GM19240 (cell line): ENCODE measurements around the gene CCDC121.
"Not testable (repeated sequence)": the region's sequence is repeated elsewhere in the genome, so short reads cannot be mapped to it uniquely, and the experiment has no call there.

Experiments
- DNase-seq: peaks from one replicate; pipeline ENCODE4 v3.0.0; 2011; ENCODE audit warnings: low spot score; ENCODE audit not compliant: insufficient read length

Gene CCDC121

DNA sequence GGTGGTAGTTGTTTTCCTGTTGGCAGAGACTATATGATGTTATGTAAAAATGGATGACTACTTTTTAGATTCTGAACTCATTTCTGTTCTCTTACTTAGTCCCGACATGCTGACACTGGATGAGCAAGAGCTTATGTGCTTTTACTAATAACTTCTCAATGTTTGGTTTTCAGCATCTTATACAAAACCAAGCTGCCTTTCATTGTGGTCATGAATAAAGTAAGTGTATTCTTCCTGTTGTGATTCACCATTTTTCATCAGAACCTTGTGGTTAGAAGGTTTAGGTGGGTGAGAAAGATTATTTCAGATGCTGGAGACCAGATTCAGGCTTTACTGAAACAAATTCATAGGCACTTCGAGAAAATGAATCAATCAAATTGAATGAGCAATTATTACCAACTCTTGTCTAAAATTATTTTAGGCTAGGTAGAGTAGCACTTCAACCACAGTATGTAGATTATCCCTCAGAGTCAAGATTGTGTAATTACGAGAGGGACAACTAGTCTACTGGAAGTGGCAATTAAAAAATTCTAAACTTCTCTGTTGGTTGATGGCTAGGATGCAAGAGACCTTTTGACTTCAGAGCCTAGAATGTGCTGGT lies 9.3 kb upstream of the CCDC121 start:
- DNase-seq: no peak

DNA sequence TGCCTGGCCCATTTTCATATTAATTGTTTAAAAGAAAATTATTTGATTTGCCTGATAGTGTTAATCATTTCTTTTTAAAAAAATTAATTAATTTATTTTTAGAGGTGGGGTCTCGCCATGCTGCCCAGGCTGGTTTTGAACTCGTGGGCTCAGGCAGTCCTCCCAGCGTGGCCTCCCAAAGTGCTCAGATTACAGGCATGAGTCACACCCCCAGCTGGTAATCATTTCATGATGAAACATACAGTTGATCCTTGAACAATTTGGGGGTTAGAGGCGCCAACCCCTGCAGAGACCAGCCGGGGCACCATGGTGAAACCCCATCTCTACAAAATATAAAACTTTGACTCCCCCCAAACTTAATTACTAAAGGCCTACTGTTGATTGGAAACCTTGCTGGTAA lies 8.0 kb upstream of the CCDC121 start:
- DNase-seq: no peak

DNA sequence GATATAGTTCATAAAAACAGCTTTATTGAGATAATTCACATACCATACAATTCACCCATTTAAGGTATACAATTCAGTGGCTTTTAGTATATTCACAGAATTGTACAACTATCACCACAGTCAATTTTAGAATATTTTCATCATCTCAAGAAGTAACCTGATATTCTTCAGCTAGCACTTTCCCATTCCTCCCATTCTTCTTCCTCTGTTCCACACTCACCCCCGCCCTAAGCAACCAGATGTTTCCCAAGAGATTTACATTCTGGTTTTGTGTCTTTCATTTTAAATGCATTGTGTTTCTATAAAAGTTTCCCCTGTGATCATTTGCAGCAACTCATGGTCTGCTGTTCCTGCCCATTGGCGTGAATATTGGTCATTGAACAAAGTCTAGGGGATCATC lies 5.5 kb upstream of the CCDC121 start:
- no peak for DNase-seq

DNA sequence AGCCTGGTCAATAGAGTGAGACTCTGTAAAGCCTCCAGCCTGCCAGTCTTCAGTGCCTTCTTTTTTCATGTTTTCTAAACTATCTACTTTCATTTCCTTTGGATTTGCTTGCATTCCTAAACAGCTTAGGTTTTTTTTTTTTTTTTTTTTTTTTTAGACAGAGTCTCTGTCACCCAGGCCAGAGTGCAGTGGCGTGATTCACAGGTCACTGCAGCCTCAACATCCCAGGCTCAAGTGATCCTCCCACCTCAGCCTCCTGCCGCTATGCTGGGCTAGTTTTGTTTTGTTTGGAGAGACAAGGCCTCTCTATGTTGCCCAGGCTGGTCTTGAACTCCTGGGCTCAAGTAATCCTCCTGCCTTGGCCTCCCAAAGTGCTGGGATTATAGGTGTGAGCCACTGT lies 1.4 kb upstream of the CCDC121 start:
- DNase-seq: not testable (repeated sequence)

DNA sequence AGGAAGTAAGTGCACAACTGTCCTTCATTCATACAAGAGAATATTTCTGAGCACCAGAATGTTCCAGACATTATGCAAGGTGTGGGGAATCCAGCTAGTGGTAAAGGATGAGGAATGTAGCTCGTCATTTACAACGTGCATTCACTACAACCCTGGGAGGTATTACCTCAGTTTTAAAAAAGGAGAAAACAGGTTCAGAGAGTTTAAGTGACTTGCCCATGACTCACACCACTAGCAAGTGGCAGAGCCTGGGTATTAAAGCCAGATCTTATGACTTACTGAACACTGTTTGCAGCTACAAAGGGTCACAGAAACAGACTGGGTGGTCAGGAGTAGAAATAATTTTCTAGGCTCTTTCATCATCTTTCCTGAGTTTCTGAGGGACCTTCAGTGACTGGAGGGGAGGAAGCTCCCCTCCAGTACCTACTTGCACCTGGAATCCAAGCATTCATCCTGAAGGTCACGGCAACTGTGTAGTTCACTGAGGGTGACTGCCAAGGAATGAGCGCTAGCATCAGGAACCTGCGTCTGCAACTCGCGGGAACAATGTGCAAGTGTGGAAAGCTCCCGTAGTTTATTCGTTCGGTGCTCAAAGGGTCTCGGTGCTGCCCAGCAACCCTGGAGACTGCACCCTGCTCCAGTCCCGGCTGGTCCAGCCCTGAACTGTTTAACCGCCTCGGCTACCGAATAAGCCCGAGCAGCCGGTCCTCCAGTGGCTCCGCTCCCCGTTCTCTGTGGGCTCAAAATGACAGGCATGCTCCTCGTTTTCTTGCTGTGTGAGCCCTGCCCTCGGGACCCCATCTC lies 647 bp downstream of the CCDC121 start:
- DNase-seq: no peak

DNA sequence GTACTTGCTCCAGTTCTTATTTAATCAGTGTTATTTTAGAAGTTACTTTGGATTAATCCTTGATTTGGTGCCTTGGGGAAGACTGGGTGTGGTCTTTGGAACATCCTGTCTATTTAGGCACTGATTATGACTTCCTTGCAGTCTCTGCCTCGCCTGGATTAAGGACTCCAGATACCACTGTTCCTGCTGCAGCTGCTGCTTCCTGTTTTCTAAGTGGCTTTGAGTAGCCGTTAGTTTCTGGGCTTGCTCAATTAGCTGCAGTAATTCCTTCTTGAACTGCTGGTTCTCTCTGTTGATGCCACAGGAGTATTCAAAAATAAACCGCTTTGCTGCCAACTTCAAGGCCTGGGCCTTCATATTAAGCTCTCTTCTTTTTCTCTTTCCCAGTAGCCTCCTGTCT lies 1.9 kb downstream of the CCDC121 start:
- not testable (repeated sequence) for DNase-seq

DNA sequence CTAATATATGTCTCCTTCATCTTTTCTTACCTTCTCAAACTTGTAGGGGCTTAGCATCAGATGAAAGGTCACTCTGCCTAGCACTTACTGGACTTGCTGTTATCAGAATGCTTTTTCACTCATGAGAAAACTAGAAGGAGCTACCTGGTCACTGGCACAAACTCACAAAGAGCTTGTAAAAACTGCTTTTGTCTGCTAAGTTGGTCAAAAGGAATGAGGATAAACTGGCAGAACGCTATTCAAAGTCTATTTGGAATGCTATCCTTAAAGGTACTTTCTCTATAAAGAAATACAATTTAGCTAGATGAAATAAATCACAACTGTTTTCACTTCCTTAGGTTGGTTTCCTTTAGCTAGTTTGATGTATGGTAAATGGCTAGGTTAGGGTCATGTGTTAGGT lies 2.5 kb downstream of the CCDC121 start:
- DNase-seq: not testable (repeated sequence)

DNA sequence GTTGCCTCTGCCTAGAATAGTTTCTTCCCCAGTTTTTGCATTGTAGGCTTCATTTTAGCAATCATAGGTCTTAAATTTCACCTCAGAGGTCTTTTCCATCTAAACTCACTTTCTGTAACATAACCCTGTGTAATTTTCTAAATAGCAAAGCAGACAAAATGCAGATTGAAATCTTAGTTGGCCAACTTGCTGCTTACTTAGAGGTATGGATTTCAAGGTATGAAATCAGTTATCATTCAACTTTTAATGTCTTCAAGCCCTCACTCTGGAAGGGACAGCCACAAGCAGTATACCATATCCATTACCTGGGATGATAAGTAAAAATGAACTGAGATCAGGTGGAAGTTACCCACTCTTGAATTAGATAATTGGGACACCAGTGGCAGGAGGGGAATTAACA lies 3.9 kb downstream of the CCDC121 start:
- DNase-seq: no peak

DNA sequence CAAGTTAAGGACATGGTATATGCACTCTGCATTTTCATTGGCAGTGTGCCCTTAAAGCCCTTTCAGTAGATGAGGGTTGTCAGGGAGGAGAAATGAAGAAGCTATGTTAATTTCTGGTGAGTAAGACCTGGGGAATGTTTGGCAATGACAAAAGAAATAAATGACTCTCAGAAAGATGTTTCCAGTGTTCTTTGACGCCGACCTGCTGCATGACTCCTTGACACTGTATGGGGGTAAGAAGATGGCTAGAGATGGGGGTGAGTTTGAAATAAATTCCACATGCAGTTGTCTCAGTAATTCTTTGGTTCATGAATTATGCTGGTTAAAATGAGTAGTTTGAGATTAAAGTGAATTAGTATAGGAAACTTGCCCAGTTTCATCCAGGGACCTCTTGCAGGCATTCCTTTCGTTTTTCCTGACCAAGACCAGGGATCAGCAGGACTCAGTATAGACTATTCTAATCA lies 5.9 kb downstream of the CCDC121 start:
- no peak for DNase-seq

DNA sequence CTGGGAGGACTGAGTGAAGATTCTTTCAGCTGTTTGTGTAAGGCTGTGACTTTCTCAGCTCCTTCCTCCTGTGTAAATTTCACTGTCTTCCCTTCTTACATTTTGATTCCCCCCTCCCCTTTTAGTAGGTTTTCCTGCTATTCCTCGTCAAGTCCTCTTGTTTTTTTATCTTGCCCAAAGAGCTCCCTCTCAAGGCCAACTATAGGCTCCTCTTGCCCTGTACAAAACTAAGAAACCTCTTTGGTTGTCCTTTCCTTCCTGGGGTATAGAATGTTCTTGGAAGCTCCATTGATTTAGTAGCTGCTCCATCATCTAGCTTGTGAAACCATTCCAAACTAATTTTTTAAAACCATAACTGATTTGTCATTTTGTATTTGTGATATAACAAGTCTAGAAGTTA lies 7.3 kb downstream of the CCDC121 start:
- no peak for DNase-seq

DNA sequence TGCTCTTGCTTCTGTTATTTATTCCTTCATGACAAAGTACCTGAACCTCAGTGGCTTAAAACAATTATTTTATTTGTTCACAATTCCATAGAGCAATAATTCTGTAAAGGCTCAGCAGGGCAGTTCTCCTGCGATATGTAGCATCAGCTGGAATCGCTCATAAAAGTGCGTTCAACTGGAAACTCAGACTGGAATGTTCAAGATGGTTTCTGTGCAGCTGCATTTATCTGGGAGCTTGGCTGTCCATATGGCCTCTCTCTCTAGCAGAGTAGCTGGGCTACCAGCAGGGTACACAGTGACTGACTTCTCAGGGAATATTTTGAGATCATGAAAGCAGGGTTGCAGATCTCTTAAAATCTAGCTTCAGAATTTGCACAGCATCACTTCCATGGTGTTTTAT lies 13.5 kb downstream of the CCDC121 start:
- no peak for DNase-seq

DNA sequence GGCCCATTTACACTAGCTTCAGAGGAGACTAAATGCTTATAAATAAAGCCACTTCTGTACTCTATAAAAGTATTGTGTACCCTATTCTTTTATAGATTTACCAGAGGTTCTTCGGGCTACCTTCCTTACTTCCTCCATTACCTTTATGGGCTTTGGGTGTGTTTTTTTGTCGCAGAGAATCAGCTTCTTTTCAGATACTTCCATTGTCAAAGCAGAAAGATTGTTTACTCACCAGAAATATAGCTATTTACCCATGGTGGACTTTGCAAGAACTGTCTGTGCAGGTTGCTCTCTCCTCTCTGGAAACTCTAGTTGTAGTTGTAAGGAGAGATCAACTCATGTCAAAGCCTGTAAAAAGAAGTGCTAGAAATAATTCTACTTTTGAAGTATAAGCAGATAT lies 14.8 kb downstream of the CCDC121 start:
- DNase-seq: no peak

DNA sequence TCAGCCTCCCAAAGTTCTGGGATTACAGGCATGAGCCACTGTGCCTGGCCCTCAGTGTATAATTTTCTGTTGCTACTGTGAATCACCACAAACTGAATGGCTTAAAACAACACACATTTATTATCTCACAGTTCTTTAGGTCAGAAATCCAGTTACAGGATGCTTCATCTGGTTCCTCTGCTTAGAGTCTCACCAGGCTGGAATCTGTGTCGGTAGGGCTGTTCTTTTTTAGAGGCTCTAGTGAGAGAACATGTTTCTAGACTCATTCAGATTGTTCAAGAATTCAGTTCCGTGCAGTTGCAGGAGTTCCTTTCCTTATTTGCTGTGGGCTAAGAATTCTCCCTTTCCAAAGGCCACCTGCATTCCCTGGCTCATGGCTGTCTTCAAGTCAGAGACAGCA lies 22.2 kb downstream of the CCDC121 start:
- DNase-seq: no peak

DNA sequence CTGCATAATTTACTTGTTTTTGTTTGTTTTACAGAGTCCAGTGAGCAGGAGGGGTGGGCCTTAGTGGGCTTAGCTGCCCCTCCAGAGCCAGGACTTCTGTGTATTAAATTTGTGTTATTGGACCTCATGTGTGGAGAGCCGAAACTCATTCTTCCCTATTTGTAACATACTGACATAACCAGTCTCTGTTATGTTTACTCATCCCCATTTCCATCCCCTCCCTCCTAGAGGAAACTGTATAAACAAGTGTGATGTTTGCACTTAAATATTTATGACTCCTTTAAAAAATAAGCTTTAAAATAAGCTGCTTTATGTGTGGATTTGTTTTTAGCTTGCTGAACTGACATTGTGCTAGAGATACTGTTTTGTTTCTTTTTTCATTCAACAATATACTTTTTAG lies 32.2 kb downstream of the CCDC121 start:
- DNase-seq: no peak

DNA sequence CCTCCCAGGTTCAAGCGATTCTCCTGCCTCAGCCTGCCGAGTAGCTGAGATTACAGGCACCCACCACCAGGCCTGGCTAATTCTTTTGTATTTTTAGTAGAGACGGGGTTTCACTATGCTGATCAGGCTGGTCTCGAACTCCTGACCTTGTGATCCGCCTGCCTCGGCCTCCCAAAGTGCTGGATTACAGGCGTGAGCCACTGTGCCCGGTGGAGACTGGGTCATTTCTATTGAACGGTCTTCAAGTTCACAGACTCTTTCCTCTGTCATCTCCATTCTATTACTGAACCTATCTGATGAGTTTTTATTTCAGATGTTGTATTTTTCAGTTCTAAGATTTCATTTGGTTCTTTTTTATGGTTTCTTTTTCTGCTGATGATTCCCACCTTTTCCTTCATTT lies 33.4 kb downstream of the CCDC121 start:
- not testable (repeated sequence) for DNase-seq

DNA sequence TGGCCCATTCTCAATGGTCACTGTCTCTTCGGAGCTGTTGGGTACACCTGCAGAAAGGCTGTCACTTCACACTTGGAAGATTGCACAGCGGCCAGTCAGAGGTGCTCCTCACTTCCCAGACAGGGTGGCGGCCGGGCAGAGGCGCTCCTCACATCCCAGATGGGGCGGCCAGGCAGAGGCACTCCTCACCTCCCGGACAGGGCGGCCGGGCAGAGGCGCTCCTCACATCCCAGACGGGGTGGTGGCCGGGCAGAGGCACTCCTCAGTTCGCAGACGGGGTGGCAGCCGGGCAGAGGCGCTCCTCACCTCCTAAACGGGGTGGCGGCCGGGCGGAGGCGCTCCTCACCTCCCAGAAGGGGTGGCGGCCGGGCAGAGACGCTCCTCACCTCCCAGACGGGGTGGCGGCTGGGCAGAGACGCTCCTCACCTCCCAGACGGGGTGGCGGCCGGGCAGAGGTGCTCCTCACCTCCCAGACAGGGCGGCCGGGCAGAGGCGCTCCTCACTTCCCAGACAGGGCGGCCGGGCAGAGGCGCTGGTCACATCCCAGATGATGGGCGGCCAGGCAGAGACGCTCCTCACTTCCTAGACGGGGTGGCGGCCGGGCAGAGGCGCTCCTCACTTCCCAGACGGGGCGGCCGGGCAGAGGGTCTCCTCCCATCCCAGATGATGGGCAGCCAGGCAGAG lies 34.6 kb downstream of the CCDC121 start:
- not testable (repeated sequence) for DNase-seq

DNA sequence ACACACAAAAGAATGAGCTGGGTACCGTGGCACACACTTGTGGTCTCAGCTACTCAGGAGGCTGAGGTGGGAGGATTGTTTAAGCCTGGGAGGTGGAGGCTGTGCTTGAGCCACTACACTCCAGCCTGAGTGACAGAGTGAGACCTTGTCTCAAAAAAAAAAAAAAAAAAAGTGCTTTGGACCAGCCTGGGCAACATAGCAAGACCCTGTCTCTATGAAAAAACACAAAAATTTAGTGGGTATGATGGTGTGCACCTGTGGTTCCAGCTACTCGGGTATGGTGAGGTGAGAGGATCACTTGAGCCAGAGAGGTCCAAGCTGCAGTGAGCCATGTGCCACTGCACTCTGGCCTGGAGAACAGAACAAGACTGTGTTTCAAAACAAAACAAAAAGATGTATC lies 35.6 kb downstream of the CCDC121 start:
- no peak for DNase-seq

DNA sequence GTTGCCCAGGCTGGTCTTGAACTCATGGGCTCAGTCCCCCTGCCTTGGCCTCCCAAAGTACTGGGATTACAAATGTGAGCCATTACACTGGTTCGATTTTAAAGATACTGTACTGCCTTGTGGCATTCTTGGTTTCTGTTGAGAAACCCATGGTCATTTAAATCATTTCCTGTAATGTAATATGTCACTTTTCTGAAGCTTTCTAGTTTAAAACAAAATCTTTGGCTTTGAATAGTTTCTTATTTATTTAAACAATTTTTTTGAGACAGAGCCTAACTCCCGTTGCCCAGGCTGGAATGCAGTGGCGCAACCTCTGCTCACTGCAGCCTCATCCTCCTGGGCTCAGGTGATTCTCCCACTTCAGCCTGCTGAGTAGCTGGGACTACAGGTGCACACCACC lies 37.1 kb downstream of the CCDC121 start:
- no peak for DNase-seq

DNA sequence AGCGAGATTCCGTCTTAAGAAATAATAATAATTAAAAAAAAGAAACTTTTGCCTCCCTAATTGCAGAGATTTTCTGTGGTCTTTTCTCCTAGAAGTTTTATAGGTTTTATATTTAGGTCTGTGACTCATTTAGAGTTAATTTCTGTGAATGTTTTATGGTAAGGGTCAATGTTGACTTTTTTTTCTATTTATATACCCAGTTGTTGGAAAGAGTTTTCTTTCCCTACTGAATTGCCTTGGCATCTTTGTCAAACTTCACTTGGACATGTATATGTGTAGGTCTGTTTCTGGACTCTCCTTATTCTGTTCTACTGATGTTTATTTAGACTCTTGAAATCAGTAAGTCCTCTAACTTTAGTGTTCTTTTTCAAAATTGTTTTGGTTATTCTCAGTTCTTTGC lies 40.5 kb downstream of the CCDC121 start:
- no peak for DNase-seq

DNA sequence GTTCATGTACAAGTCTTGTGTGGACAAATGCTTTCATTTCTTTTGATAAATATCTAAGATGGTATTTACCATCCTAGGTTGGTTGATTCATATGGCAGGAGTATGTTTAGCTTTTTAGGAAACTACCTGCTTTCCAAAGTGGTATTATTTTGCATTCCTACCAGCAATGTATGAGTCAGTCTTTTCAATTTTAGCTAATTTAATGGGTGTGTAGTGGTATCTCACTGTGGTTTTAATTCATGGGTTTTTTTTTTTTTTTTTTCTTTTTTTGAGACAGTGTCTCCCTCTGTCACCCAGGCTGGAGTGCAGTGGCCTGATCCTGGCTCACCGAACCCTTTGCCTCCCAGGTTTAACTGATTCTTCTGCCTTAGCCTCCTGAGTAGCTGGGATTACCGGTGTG lies 41.8 kb downstream of the CCDC121 start:
- DNase-seq: no peak

DNA sequence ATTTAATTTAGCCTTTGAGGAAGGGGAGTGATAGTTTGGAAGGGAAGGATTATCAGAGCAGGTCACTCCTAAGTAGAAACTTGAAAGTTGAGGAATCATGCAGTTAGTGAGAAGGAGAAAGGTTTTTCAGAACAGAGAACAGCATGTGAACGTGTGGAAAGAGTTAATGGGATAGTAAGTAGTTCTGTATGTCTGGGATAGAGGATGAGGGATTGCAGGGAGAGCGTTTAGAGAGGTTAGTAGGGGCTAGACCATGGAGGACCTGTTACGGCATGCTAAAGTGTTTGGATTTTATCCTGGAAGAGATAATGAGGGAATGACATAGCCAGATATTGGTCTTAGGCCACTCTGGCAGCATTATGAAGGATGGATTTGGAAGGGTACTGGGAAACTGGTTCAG lies 44.2 kb downstream of the CCDC121 start:
- no peak for DNase-seq

DNA sequence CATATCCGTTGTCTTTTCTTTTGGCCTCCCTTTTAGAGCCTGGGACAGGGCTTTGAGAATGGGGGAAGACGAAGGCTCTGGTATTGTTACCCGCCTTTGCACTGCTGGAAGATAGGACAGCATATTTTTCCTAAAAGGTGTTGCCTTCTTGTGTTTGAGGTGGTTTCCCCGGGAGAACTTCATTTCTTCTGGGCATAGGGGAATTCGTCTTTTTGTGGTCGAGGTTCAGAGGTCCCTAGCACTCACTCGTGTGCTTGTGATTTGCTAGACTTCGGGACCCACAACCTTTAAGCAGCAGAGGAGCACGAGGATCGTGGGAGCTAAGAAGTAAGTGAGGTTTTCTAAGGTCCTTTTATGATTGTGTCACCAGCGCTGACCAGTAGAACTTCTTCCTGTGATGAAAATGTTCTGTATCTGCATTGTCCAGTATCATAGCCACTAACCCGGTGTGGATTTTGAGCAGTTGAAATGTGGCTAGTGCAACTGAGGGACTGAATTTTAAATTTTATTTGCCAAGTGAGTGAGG lies 45.4 kb downstream of the CCDC121 start:
- no peak for DNase-seq
